Endometrium (tissue), 2 donors: ENCODE measurements around the gene CCDC154.

Source experiments
- FAIRE-seq: peaks from 2 replicates; lab custom pipeline; 2012; peaks lifted over from hg19 to GRCh38; lab: Jason Lieb, UNC
- donor health status: control.
- donor health status: control.

The CCDC154 gene

DNA sequence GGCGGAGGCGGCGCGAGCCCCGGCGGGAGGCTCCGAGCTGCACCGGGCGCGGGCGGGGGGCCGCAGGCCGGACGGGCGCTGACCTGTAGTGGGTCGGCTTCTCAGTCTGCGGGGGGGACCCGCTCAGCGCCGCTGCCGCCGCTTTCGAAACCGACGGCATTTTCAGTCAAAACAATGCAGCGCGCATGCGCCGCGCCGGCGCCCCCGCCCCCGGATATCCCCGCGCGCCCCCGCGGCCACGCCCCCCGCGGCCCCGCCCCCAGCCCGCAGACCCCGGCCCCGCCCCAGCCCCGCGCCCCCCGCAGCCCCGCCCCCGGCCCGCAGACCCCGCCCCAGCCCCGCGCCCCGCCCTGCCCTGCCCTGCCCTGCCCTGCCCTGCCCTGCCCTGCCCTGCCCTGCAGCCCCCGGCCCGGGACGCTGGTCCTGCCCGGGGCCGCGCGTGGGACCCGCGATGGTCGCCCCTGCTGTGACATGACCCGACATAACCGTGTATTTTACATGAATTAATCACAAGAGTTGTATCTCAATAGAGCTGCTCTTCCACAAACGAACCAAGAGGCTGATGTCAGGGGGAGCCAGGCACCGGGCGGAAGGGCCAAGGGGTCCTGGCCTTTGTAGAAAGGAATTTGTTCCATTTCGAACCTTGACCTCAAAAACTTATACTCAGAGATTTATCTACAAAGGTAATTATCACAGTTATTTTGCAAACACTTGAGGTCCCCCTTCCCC, 29.7 kb downstream of the CCDC154 start, which contains the start of gene UNKL:
Gene UNKL, minus strand, starts transcription at position 173 of the 729 bp plus-strand sequence. Its CDS starts 13 bp downstream, at position 160.
- FAIRE-seq, result no peak

DNA sequence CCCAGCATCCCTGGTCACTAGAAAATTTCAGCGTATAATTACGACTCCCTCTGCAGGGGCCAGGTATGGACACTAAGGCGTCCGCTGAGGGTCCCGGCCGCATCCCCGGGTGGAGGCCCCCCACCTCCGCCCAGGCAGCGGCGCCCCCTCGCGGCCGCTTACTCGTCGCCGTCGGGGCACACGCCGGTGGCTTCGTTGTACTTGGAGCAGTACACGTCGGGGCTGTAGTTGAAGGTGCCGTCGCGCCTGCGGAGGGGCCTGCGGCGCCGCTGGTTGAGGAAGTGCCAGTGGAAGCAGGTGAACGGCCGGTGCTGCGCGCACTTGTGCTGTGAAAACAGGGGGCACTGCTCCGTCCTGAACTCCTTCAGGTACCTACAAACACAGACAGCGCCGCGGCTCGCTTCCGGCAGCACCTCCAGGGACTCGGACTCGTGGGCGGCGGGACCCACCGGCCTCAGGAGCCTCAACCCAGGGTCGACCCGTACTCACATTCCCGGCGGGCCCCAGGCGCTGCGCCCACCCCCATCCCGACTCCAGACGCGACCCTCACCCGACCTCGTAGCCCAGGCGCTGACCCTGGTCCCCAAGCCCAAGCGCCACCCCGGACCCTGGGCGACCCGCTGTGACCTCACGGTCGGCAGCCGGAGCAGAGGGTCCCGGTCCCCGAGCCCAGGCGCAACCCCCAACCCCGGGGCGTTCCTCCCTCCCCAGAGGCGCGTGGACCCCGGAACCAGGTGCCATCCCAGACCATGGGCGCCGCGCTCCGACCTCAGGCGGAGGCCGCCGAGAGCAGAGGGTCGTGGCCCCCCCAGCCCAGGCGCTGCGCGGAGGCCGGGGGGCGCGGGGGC, 30.4 kb downstream of the CCDC154 start:
- FAIRE-seq, result no peak

DNA sequence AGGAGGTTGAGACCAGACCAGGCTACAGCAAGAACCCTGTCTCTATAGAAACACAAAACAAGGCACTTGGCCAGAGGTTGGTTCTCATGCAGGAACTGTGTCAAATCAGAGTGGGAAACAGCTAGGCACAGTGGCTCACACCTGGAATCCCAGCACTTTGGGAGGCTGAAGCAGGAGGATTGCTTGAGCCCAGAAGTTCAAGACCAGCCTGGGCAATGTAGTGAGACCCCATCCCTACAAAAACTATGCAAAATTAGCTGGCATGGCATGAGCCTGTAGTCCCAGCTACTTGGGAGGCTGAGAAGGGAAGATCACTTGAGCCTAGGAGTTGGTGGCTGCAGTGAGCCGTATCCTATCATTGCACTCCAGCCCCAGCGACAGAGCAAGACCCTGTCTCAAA, 31.5 kb downstream of the CCDC154 start:
- FAIRE-seq, result no peak

DNA sequence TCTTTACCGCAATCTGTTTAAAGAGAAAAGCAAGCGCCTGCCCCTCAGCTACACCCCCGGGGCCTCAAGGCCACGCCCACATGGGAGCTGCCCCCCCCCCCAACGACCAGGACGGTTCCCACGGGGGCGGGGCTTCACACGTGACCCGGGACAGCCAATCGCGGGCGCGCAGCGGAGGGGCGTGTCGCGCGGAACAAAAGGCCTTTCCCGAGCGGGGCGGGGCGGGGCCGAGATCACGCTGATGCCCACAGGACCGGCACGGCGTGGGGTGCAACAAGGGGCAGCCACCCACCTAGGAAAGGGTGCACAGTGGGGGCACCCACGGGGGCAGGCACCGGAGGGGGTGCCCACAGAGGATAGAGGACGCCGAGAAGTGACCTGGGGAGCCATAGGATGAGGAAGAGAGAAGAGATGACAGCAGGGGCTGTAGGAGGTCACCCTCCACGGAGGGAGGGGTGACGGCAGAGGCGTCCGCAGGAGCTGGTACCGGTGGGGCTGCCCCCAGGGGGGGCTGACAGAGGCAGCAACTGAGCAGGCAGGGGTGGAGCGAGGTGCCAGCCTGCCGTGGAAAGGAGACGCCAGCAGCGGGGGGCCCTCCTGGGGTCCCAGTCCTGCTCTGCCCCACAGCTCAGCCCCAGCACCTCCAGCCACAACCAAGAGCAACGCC, 36.1 kb downstream of the CCDC154 start:
- FAIRE-seq, result peak; percentile 82

DNA sequence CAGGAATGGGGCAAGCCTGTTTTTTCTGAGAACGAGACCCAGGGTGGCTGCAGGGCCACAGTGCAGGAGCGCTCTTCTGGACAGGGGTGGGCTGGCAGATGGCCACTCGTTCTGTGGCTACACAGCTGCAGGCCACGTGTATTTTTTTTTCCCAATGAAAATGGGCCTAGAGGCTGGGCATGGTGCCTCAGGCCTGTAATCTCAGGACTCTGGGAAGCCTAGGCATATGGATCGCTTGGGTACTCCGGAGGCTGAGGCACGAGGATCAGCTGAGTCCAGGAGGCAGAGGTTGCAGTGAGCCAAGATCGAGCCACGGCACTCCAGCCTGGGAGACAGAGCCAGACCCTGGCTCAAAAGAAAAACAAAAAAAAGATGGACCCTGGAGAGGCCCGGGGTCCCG, 36.6 kb downstream of the CCDC154 start:
- no peak for FAIRE-seq

DNA sequence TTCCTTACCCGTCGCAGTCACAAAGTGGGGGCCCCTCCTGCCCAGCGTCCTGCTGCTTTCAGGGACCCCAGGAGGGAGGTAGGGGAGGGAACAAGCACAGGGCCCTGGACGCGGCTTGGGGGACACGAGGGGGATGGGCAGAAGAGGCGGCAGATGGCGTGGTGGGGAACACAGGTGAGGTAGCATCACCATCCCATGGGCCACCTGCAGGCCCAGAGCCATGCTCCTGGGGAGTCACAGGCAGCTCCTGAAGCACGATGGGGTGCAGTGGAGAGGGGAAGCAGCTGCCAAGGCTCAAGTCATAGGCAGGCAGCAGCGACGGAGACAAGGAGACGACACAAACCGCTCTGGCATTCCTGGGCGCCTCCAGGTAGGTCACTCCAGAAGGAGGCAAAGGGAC, 40.6 kb downstream of the CCDC154 start:
- no peak for FAIRE-seq

DNA sequence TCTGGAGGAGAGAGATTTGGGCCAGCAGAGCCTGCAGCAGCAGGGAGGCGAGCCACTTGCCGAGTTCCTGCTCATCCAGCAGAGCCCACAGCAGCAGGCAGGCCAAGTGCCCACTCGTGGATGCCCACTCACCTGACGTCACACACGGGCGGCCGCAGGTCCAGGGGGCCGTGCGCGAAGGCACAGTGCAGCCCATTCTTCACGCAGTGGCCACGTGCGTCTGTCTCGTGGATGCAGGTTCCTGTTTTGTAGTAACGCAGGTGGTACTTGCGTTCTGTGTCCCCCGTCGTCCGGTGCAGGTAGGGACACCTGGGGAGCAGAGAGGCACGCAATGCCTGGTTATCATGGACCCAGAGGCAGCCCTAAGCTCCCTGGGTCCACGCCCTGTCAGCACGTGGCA, 41.3 kb downstream of the CCDC154 start:
- no peak for FAIRE-seq

DNA sequence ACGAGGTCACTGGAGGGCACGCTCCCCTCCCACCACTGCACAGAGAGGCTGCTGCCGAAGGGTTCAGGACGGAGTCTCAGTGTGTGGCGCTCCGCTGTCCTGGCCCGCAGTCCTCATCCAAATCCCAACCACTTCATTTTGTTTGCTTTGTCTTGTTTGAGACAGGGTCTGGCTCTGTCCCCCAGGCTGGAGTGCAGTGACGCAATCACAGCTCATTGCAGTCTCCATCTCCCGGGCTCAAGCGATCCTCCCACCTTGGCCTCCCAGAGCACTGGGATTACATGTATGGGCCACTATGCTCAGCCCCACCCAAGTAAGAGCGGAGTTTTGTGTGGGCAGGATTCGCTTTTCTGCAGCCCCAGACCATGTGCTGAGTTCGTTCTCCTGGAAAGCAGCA, 42.6 kb downstream of the CCDC154 start:
- FAIRE-seq, result no peak

DNA sequence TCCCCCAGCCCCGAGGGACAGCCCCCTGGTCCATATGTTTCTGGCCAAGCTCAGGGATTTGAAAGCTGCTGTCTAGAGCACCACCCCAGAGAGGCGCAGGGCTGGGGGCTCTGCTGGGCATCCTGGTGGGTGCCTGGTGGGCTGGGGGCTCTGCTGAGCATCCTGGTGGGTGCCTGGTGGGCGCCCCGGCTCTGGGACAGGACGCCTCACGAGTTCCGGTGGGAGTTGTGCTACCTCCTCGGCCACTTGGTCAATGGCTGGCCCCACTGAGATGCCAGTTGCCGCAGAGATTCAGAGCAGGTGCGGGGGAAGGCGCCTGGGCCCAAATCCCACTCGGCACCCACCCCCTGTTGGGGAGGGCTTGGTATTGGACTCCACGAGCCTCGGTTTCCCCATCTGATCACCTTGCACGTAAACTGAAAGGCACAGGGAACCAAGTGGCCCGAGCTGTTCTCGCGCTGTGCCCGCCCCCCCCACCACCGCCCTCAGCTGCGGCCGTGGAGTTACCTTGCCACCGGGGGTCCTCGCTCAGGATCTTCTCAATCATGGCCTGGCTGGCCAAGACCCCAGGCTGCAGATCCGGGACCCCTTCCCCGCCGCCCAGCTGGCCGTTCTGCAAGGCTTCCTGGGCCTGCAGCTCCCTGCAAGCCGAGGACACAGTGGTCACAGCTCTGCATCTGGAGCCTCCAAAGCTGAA, 43.1 kb downstream of the CCDC154 start:
- FAIRE-seq, result no peak

DNA sequence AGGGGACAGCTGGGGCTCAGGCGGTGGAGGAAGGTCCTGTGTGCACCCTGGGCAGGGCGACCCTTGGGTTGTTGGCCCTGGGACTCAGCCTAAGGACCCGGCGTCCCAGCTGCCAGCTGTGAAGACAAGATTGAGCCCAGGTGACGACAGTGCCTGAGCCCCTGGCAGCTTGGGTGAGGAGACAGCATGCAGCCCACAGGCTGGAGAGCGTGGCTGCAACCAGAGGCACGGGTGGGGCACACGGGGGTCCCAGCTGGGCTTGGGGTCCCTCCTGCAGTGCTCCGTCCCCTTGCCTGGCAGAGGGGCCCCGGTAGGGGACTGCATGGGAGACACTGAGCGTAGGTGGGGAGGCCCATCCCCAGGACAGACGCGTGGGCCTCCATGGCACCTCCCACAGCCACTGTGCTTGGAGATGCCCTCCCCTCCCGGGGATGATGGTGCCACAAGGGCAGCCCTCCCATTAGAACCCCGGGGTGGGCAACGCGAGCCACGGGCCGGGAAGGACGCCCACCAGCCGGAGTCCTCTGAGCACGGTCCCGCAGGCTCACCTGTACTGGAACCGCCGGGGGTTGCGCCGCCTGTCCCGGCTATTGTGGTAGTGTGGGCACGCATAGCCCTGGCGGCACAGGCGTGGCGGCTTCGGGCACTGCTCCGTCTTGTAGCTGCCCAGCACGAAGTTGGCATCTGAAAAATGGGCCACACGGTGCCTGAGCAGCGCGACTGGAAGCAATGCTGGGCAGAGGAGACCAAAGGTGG, 45.4 kb downstream of the CCDC154 start:
- no peak for FAIRE-seq

DNA sequence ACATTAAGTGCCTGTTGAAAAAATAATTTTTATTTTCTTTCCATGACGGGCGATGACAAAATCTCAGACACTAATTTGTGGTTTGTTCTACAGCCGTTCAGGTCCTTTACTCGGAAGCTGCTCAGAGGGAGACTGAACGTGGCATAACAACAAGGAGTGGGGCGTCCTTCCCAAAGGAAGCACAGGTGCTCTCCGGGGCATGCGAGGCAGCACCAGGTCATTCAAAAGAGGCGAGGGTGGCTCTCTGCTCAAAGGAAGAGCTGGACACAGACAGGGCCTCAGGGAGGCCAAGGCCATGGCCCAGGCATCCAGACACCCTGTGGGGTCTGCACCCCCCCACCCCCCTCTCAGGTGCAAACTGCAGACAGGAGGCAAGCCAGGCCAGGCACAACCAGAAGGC, 46.0 kb downstream of the CCDC154 start:
- no peak for FAIRE-seq

DNA sequence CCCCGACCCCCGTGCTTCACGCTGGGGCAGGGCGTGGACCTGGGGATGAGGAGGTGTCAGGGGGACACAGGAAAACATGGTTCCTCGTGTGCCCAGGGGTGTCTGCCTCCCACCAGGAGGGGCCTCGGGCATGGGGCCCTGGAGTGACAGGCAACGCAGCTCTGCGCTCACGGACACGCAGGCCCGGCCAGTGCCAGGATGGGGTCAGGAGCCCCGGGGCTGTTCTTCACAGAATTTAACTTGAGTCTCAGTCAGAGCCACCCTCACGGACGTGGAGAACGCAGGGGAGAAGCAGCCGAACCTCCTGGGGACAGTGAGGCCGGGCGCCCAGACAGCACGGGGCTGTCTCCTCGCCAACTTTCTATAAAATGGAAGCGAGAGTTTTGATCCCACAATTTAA, 46.6 kb downstream of the CCDC154 start:
- FAIRE-seq, result no peak

DNA sequence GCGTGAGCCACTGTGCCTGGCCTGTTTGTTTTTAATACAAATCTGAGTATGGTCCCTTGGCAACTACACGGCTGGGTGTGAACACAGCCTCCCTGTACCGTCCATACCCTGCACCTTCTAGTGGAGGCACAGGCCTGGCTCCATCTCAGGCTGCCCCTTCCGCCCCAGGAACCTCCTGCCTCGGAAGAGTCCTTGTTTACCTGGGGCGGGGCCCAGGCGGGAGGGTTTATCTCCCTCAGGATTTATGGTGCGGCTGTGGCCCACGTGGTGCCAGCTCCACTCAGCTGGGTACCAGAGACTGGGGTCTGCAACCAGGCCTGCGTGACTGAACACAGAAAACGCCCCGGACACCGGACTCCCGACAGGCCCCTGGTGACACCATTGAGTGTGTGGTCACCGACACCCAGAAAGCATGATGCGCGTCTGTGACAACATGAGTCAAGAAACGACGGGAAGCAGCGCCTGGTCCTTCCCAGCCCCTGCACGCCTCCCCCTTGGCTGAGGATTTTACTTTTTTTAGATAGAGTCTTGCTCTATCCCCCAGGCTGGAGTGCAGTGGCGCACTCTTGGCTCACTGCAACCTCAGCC, 48.8 kb downstream of the CCDC154 start:
- no peak for FAIRE-seq

DNA sequence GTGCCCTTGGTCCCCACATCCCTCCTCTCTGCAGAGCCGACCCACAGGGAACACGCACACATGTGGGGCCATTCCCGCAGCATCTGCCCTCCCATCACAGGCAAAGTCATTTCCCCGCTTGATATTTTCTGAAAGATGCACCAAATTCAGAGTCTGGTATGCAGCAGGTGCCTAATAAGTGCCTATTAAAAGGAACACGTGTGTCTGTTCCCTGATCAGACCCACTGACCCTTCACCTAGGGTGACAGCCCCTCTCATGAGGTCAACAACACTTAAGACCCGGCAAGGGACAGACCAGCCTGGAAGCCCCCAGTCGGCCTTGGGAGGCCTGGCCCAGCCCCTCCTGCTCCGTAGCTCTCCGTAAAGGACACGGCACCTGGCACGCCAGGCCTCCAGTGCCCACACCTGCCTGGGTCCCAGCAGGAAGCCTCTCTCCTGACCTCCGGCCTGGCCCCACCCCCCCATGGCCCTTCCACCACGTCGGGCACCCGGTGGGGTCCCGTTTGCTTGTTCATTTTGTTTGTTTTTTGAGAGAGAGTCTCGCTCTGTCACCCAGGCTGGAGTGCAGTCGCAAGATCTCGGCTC, 49.9 kb downstream of the CCDC154 start:
- FAIRE-seq, result no peak

DNA sequence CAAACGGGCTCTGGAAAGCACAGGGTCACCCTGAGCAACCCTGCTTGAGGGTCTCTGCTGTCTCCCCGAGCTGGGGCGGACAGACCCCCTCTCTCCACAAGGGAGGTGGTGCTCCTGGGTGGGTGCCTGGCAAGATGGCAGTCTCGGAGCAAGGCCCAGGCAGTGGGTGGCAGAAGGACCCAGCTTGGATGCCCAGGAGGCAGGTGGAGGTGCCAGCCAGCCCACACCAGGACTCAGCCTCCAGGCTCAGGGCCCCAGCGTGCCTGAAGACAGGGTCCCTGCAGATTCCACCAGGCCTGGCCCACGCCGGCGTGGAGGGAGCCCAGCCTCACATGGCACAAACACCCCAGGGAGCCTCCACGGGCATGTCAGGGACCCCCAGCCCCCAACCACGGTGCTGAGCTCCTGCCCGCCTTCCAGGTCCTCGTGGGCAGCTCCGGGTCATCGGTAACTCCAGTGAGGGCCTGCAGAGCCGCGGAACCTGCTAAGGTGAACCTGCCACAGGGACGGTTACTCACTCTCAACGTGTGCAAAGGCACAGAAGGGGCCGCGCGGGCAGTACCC, 50.7 kb downstream of the CCDC154 start:
- FAIRE-seq, result no peak

DNA sequence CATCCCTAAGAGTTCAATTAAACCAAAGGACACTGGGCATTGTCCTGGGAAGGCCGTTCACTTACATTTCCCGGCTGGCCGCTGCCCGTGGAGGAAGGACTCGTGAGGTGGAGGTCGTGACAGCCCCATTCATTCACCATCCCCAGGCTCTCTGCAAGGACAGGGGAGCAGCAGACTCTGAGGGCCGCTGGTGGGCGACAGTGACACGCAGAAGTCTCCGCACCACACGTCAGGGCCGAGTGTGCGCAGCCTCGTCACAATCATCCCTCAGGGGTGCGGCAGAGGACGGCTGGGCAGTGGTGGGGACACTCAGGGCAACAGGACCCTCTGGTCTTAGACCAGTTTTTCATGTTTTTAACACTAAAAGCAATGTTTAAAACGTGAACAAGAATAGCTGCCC, 51.5 kb downstream of the CCDC154 start:
- no peak for FAIRE-seq

DNA sequence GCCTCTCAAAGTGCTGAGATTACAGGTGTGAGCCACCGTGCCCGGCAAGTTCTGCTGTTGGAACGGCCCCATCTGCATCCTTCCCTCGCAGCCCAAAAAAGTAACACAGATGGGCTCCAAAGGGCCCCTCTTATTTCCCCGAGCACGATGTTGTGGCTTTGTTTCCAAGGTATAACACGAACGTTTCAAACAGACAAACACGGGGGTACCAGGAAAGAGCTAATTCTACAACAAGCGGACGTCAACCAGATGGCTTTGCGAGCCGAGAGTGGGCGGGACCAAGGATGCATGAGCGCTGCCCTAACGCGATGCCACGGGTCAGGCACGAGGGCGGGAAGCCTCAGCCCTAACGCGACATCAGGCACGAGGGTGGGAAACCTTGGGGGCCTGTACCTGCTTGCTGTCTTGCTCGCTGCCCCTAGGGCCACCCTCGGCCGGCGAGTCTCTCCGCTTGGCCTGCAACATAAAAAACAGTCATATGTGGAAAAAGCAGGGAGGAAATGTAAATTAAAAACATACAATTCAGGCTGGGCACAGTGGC, 54.0 kb downstream of the CCDC154 start:
- no peak for FAIRE-seq

DNA sequence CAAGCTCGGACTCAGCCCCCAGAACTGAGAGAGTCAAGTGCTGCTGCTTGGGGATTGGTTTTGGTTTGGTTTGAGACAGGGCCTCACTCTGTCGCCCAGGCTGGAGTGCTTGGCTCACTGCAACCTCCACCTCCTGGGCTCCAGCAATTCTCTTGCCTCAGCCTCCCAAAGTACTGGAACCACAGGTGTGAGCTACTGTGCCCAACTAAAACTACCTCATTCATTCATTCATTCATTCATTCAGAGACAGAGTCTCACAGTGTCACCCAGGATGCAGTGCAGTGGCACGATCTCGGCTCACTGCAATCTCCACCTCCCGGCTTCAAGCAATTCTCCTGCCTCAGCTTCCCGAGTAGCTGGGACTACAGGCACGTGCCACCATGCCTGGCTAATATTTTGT, 54.6 kb downstream of the CCDC154 start:
- no peak for FAIRE-seq

DNA sequence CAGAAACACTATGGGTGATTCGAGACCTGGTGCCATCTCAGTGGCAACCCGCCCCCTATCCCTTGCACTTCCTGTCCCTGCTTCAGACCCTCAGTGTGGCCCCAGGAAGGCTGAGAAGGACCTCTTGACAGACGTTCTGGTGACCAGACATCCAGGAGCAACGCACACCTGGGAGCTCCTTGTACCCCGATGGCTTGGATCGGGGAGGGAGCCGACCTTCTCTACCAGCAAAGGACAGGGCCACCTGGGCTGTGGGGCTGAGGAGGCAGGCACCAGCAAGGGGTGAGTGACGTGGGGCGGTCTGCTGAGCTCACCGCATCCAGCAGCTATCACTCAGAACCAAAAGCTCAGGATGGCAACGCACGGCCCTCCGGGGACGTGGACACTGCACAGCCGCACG, 57.0 kb downstream of the CCDC154 start:
- no peak for FAIRE-seq

DNA sequence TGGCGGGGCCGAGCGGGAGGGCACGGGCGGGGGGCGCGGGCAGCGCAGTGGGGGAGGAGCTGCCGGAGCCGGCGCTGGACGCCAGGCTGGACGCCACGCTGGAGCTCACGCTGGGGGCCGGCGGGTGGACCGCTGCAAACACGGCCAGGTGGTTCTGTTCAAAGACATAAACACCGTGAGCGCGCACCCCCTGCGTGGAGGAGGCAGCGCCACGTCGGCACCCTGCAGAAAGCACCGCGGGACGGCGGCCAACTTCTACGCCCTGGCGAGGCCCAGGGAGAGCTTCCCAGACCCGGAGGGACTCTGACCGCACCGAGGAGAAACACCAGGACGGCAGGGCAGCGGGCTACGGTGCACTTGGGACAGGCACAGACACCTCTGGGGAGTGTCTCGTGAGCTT, 59.1 kb downstream of the CCDC154 start:
- FAIRE-seq, result no peak
